ENCODE measurements around the gene FURIN. TPM values are rescaled to one million over a fixed set of nuclear protein-coding genes. Genes with fewer than 3 reads are reported as not detected.

Gene FURIN
- total RNA-seq, 1 donor from 2014 or later: 8.3 TPM

GRCh38 chr15:90909976-90910375, 41.6 kb downstream of the FURIN start:
- Histone ChIP-seq H3K27me3 (peaks cover 2% of the 10 kb centered on the region), H3K9ac (no peak overlapping the region), H2AFZ (replicated peaks) (no peak overlapping the region), H3K4me1 (no peaks in the 10 kb centered on the region), H3K27ac (no peak overlapping the region), H3F3A (ENCODE audit: low read depth) (no peaks in the 10 kb centered on the region), H4K20me1 (ENCODE audit: low read depth) (no peaks in the 10 kb centered on the region), H3K9me3 (ENCODE audit: low read depth) (no peaks in the 10 kb centered on the region), H3K4me2 (no peak overlapping the region), H3K79me2 (ENCODE audit: low read depth) (no peaks in the 10 kb centered on the region), H3K4me3 (no peak overlapping the region), H3K36me3 (no peaks in the 10 kb centered on the region)
- Mint-ChIP-seq H3K36me3 (peaks cover 24% of the 10 kb centered on the region), H3K9me3 (no peaks in the 10 kb centered on the region), H3K27me3 (ENCODE audit: insufficient read depth, low read depth) (peaks cover 1% of the 10 kb centered on the region), H3K27ac (no peak overlapping the region), H3K4me1 (no peaks in the 10 kb centered on the region), H3K4me3 (no peak overlapping the region)
- TF ChIP-seq EZH2phosphoT487 (IDR thresholded peaks at IDR 0.05) (no peak), CTCF (IDR thresholded peaks at IDR 0.05) (no peak), EZH2 (IDR thresholded peaks at IDR 0.05) (no peak)
- no peak for DNase-seq (ENCODE audit: low spot score)

- H3K4me3 Mint-ChIP-seq: no peak overlapping the region
- no peak for TF ChIP-seq EZH2phosphoT487 (IDR thresholded peaks at IDR 0.05)
- no peak for TF ChIP-seq EZH2 (IDR thresholded peaks at IDR 0.05)
- TF ChIP-seq CTCF (IDR thresholded peaks at IDR 0.05): no peak
- H3K4me3 ChIP-seq: no peak overlapping the region
- no peaks in the 10 kb centered on the region for H3K27me3 Mint-ChIP-seq (ENCODE audit: insufficient read depth, low read depth)
- H3K4me1 ChIP-seq: no peaks in the 10 kb centered on the region
- H3K79me2 ChIP-seq (ENCODE audit: low read depth): no peaks in the 10 kb centered on the region
- no peaks in the 10 kb centered on the region for H3K9me3 Mint-ChIP-seq
- no peak overlapping the region for H3K9ac ChIP-seq
- H2AFZ ChIP-seq (replicated peaks): no peak overlapping the region
- H3K27ac Mint-ChIP-seq: no peak overlapping the region
- H3K27ac ChIP-seq: no peak overlapping the region
- no peaks in the 10 kb centered on the region for H3K9me3 ChIP-seq (ENCODE audit: low read depth)
- no peaks in the 10 kb centered on the region for H3K27me3 ChIP-seq
- peaks cover 26% of the 10 kb centered on the region for H3K36me3 Mint-ChIP-seq
- H3K4me2 ChIP-seq: no peak overlapping the region
- H4K20me1 ChIP-seq (ENCODE audit: low read depth): no peaks in the 10 kb centered on the region
- DNase-seq (ENCODE audit: low spot score): no peak
- no peaks in the 10 kb centered on the region for H3K4me1 Mint-ChIP-seq
- no peaks in the 10 kb centered on the region for H3F3A ChIP-seq (ENCODE audit: low read depth)
- H3K36me3 ChIP-seq: no peaks in the 10 kb centered on the region
Measured at GRCh38 chr15:90910441-90911301, 42.3 kb downstream of the FURIN start.

- no peaks in the 10 kb centered on the region for H3K36me3 ChIP-seq
- H3K4me3 Mint-ChIP-seq: no peak overlapping the region
Measured at GRCh38 chr15:90911302-90911623, 42.9 kb downstream of the FURIN start.

More at GRCh38 chr15:90911302-90911623, 42.9 kb downstream of the FURIN start:
- Histone ChIP-seq H4K20me1 (ENCODE audit: low read depth) (no peaks in the 10 kb centered on the region), H3F3A (ENCODE audit: low read depth) (no peaks in the 10 kb centered on the region), H3K9me3 (ENCODE audit: low read depth) (no peaks in the 10 kb centered on the region), H3K27ac (no peak overlapping the region), H3K4me3 (no peak overlapping the region), H2AFZ (replicated peaks) (no peak overlapping the region), H3K79me2 (ENCODE audit: low read depth) (no peaks in the 10 kb centered on the region), H3K4me1 (no peaks in the 10 kb centered on the region), H3K4me2 (no peak overlapping the region), H3K9ac (no peak overlapping the region), H3K27me3 (no peaks in the 10 kb centered on the region)
- peaks cover 21% of the 10 kb centered on the region for H3K36me3 Mint-ChIP-seq
- DNase-seq (ENCODE audit: low spot score): no peak
- H3K9me3 Mint-ChIP-seq: no peaks in the 10 kb centered on the region
- H3K27me3 Mint-ChIP-seq (ENCODE audit: insufficient read depth, low read depth): no peaks in the 10 kb centered on the region
- TF ChIP-seq EZH2phosphoT487 (IDR thresholded peaks at IDR 0.05): no peak
- TF ChIP-seq EZH2 (IDR thresholded peaks at IDR 0.05): no peak
- TF ChIP-seq CTCF (IDR thresholded peaks at IDR 0.05): no peak
- H3K27ac Mint-ChIP-seq: no peak overlapping the region
- no peaks in the 10 kb centered on the region for H3K4me1 Mint-ChIP-seq
